IPS DF 4.7 (cell line): ENCODE results near the gene SRGAP1.
"Not testable (repeated sequence)": the region's sequence is repeated elsewhere in the genome, so short reads cannot be mapped to it uniquely, and the experiment has no call there.

Experiments
- DNase-seq: peaks from one replicate; pipeline ENCODE4 v3.0.0-alpha.2; 2013; ENCODE audit warnings: low spot score; ENCODE audit errors: extremely low read depth

The SRGAP1 gene

DNA sequence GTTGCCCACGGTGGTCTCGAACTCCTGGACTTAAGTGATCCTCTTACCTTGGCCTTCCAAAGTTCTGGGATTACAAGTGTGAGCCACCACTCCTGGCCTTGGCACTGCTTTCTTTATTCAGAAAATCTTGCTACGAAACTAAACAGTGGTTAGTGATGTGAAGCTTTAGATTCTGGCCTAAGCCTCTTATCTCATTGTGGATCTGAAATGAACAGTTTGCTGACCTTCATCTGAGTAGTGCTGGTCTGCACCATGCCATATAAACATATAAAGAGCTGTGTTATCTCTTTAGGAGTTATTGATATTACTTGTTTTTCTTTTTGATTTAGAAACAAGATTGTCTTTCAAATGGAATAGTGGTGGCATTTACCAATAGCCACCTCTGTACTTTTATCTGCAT, 22.6 kb downstream of the SRGAP1 start:
- DNase-seq = no peak

DNA sequence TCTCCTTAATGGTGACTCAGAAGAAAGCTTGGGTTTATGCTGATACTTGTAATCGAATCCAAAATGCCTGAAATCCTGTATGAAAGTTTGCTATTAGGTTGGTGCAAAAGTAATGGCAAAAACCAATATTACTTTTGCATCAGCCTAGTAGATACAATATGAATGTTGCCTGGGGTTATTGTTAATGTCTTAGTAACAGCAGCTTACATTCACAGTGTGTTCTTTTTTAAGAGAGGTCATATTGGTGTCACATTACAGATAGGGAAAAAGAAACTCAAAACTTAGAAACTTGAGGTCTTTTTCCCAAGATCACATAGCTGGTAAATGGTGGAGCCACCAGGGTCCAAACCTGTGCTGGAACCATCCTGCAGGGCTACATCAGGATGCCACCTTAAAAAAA, 25.2 kb downstream of the SRGAP1 start:
- DNase-seq = no peak

DNA sequence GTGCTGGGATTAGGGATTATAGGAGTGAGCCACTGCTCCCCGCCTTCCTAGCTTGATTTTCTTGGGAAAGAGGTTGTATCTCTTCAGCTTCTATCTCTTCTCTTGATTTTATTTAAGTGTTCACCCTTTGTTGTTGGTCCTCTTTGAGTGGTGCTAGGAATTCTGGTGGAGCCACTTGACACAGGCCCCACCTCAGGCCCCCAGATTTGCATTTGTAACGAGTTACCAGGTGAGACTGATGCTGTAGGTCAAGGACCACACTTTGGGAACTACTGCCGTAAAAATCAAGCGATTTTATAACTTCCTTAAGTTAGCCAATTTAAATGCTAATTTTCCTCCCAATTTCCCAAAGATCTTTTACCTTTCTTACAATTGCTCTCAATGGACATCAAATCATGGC, 26.3 kb downstream of the SRGAP1 start:
- no peak for DNase-seq

DNA sequence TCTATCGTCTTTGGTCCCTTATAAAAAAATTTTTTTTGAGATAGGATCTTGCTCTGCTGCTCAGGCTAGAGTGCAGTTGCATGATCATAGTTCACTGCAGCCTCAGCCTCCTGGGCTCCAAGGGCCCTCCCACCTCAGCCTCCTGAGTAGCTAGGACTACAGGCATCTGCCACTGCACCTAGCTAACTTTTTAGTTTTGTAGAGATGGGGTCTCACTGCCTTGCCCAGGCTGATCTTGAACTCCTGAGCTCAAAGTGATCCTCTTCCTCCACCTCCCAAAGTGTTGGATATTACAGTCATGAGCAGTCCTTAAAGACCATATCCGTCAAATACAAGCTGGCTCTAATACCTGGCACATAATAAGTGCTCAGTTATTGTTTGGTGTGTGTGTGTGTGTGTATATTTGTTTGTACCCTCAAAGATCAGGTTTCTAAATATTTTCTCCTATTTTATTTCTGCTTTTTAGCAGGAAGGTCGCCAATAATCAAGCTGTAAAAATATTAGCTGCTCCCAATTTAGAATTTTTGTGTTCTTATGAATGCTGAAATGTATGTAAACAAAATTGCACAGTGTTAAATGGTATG, 30.5 kb downstream of the SRGAP1 start:
- no peak for DNase-seq

DNA sequence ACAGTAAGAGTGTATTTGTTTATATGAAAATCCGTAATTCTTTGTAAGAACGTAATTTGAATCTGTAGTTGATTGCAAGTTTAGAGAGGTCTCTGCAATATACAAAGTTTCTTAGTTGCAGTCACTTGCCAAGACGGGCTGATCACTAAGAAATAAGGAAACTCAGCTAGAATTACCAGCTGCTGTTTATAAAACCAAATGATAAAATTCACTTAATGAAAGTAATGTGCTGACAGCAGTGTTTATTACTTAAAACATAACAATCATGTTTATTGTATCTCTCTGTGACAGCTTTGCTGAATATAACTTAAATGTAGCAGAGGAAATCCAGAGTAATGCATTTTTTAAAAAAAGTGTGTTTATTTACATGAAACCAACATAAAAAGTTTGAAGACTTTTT, 31.2 kb downstream of the SRGAP1 start:
- DNase-seq = no peak

- DNase-seq = no peak
These were observed 32.5 kb downstream of the SRGAP1 start for GRCh38 chr12:63876980-63877379.

DNA sequence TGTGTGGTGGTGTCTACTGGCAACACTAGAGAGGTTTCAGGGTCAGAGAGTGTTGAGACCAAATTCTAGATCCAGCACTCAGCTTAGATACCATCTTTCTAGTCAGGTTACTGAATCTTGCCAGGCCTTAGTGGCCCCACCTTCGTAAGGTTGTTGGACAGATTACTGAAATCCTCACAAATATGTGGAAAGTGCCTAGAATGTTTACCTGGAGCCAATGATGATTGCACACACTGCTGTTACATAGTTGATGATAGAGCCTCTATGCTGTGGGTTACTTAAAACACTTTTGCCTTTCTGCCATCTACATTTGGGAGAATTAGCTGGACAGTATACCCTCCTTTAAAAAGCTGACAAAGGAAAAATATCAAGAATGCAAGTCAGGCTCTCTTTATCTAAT, 33.2 kb downstream of the SRGAP1 start:
- no peak for DNase-seq

DNA sequence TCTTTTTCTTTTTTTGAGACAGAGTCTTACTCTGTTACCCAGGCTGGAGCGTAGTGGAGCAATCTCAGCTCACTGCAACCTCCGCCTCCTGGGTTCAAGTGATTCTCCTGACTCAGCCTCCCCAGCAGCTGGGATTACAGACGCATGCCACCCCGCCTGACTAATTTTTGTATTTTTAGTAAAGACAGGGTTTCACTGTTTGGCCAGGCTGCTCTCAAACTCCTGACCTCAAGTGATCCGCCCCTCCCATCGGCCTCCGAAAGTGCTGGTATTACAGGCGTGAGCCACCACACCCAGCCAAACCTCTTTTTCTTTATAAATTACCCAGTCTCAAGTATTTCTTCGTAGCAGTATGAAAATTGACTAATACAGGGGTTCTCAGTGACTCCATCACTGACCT, 35.7 kb downstream of the SRGAP1 start:
- DNase-seq = not testable (repeated sequence)

DNA sequence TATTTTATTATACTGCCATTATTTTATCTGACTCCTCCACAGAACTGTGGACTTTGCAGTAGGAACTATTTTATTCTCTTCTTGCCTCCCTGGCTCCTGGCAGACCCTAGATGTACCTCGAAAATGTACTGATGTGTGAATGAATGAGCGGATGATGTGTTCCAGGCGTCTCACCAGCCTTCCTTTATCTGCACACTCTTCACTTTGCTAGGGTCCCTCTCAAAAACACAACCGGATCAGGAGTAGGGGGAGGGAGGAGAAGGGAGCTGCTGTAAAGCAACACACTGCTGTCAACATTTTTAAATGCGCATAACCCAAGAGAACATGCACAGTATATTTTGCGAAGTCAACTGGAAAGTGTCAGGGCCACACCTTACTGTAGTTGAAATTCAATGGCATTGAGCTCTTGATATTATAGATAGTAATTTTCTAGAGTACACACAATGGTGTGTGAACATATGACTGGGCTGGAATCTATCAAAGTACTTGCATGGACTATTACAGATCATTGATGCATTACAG, 36.3 kb downstream of the SRGAP1 start:
- no peak for DNase-seq

GRCh38 chr12:63882844-63883243, 38.3 kb downstream of the SRGAP1 start:
- no peak for DNase-seq

DNA sequence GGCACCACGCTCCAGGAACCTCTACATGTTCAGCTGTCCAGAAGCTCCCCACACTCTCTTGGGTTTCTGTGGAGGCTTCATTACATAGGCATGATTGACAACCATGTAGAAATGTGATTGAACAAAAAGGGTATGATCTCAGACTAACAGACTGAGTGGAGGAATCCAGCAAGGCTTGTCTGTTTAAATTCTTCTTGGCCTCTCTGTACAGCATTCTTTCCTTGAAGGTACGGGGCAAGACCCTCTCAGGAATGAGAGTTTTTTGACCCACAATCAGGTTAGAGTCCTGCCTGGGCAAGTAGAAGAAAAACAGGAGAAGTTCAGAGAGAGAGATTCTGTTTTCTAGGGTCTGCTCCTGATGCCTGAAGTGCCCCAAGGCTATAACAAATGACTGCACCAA, 40.9 kb downstream of the SRGAP1 start:
- no peak for DNase-seq

GRCh38 chr12:63888908-63889635, 44.6 kb downstream of the SRGAP1 start:
- DNase-seq = no peak

DNA sequence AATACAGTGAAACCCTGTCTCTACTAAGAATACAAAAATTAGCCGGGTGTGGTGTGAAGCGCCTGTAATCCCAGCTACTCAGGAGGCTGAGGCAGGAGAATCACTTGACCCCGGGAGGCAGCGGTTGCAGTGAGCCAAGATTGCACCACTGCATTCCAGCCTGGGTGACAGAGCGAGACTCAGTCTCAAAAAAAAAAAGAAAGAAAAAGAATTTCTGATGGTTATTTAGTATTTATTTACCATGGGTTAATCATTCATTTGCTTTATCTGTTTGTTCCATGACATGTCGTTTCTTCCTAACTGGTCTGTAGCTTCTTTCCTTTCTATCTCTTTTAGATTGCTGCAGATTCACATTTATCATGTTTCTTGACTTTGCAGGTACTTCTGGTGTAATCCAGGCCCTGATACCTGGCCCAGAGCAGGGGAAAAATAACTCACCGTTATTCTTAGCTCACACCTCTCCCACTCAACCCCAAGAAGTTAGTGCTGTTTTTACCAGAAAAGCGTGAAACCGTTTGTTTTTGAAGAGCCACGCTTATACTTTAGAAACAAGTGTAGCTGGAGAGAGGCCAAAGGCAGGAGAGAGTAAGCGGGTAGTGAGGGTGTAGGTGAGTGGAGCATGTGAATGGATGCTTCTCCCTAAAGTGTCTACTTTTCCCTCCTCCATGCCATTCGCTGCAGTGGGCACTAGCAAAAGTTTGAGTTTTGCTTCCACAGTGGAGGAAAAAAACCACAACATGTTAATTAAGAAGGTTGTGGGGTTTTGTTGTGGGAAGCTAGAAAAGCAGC, 45.4 kb downstream of the SRGAP1 start:
- DNase-seq = no peak

GRCh38 chr12:63893170-63893569, 48.7 kb downstream of the SRGAP1 start:
- DNase-seq = no peak

GRCh38 chr12:63894132-63894531, 49.6 kb downstream of the SRGAP1 start:
- no peak for DNase-seq

DNA sequence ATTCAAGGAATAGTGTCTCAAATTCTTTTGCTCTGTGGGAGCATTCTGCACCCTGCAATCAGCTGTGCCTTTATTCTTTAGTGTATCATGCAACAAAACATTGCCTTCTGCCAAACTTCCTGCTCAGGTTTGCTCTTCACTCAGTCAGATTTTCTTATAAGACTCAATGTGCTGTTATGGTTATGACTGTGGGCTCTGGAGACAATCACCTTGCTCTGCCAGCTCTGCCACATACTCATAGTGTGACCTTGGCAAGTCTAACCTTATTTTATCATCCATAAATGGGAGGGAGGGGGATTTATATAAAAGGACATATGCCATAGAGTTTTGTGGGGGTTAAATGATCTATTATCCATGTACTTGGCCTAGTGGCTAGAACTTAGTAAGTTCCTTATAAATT, 51.3 kb downstream of the SRGAP1 start:
- DNase-seq = no peak

GRCh38 chr12:63897931-63898330, 53.4 kb downstream of the SRGAP1 start:
- DNase-seq = no peak

DNA sequence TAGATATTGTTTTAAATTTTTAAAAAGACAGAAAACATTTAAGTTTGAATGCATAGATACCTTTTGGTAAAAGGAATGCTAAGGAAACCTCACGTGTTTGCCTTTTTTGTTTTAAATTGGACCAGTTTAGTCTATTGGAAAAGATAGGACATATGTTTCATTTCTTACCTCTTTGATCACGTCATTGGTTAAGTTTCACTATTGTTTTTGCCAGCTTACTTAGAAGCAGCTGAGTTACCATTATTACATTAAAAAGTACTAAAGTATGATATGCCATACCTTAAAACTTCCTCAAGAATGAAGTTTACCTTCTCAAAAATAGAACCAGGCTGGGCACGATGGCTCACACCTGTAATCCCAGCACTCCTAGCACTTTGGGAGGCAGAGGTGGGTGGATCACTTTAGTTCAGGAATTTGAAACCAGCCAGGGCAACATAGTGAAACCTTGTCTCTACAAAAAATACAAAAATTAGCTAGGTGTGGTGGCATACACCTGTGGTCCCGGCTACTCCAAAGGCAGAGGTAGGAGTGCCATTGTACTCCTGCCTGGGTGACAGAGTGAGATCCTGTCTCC, 54.4 kb downstream of the SRGAP1 start:
- no peak for DNase-seq

DNA sequence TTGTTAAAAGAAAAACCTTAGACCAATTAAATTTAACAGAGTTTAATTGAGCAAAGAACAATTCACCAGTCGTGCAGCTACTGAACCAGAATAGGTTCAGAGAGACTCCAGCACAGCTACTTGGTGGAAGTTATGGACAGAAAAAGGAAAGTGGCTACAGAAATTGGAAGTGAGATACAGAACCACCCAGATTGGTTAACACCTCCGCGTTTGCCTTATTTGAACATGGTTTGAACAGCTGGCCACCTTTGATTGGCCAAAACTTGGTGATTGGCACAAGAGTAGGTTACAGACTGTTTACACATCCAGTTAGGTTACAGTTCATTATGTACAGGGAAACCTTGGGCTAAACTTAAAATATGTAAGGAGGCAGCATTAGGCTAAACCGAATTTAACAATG, 54.9 kb downstream of the SRGAP1 start:
- no peak for DNase-seq

DNA sequence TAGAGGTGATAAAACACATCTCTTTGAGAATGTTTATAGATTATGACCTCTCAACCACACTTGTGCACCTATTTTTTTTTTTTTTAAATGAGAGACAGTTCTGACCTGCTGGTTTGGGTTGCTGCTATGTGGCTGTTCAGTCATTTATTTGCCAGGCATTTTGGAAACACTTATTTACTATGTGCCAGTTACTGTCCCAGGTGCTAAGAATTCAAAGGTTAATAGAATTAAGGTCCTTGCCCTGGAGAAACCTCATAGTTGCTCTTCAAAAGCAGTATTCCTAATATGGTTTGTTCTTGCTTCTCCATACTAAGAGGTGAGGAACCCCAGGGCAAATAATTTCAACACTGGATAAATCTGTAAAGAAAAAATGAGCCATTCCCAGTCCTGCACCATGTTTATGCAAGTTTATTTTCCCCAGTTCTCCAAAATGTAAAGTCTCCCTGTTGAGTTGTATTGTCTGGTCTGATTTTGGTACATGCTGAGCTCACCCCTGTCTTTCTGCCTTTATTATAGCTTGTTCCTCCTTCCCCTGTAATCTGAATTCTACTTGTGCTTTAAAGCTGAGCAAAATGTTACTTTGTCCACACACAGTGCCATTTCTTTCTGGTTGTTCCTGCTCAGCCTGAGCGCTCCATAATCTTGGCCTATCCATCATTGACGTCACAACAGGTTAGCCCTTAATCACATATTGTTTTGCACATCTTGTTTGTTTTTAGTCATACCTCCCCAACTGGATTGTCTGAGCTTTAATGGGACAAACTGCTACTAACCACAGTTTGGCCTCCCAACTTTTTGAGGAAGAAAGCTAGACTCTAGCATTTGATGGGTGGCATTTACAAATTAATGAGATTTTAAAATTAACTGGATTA, 56.7 kb downstream of the SRGAP1 start:
- DNase-seq = no peak

DNA sequence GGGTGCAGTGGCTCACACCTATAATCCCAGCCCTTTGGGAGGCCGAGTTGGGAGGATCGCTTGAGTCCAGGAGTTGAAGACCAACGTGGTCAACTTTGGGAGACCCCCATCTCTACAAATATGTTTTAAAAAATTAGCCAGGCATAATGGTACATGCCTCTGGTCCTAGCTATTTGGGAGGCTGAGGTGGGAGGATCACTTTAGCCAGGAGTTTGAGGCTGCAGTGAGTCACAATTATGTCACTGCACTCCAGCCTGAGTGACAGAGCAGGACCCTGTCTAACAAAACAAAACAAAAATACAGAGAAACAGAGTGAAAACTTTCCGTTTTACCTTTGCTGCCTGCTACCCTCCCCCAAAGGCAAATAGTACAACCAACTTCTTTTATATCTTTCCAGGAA, 60.2 kb downstream of the SRGAP1 start:
- DNase-seq = no peak
